Endothelial cell of umbilical vein (primary cell): ENCODE data around the gene HOXB7.

Source experiments
- EZH2 ChIP-seq: IDR thresholded peaks from 2 replicates; pipeline ENCODE4 v1.6.1; 2012; ENCODE audit warnings: borderline replicate concordance, low read depth, mild to moderate bottlenecking, moderate library complexity, low read length, inconsistent platforms; ENCODE audit not compliant: severe bottlenecking
- MYC ChIP-seq: IDR thresholded peaks from one replicate; pipeline ENCODE4 v1.6.1; 2011; ENCODE audit warnings: mild to moderate bottlenecking, low read depth, low read length
- POLR2A ChIP-seq: IDR thresholded peaks from 2 replicates; pipeline ENCODE4 v1.6.1; 2012; ENCODE audit warnings: low read depth, mild to moderate bottlenecking, control low read depth, low read length
- POLR2AphosphoS5 ChIP-seq: IDR thresholded peaks from 2 replicates; pipeline ENCODE4 v1.6.1; 2012; ENCODE audit warnings: low read depth, mild to moderate bottlenecking, control low read depth, low read length, moderate library complexity; ENCODE audit not compliant: insufficient read depth
- TF ChIP-seq, protein P1 (sequence below), 2 donors: IDR thresholded peaks; 1 replicate in 1 of 2; 2 replicates in 1 of 2; pipeline ENCODE4 v1.5.1; 2011; ENCODE audit warnings: low read length in 2 of 2, mild to moderate bottlenecking in 2 of 2, moderate library complexity in 2 of 2, control low read depth in 1 of 2, inconsistent platforms in 1 of 2, low read depth in 1 of 2; ENCODE audit not compliant: insufficient read depth in 1 of 2; ENCODE audit errors: extremely low read depth in 1 of 2
- TF ChIP-seq, protein P2 (sequence below): IDR thresholded peaks from 2 replicates; pipeline ENCODE4 v1.6.1; 2011; ENCODE audit not compliant: insufficient read depth, insufficient read length

DNA sequence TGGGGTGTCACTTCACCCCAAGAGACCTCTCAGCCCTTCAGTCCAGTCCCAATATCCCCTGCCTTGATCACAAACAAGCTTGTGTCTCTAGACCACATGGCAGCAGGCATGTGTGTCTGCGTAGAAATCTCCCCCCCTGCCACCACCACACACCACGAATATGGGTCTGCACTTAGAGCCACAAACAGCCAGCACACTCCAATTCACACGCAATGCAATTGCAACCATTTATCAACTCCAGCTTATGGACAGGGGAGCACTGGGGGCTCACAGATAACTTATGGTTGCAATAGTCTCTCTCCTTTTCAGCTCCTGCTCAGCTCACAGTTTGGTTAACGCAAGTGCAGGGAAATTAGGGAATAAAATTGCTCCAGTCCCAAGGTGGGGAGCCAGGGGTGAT is 12.8 kb upstream of the HOXB7 start:
- TF ChIP-seq, protein P1, sequence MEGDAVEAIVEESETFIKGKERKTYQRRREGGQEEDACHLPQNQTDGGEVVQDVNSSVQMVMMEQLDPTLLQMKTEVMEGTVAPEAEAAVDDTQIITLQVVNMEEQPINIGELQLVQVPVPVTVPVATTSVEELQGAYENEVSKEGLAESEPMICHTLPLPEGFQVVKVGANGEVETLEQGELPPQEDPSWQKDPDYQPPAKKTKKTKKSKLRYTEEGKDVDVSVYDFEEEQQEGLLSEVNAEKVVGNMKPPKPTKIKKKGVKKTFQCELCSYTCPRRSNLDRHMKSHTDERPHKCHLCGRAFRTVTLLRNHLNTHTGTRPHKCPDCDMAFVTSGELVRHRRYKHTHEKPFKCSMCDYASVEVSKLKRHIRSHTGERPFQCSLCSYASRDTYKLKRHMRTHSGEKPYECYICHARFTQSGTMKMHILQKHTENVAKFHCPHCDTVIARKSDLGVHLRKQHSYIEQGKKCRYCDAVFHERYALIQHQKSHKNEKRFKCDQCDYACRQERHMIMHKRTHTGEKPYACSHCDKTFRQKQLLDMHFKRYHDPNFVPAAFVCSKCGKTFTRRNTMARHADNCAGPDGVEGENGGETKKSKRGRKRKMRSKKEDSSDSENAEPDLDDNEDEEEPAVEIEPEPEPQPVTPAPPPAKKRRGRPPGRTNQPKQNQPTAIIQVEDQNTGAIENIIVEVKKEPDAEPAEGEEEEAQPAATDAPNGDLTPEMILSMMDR (IDR thresholded peaks at IDR 0.05; ENCODE audit: extremely low read depth in 1 of 2, insufficient read depth in 1 of 2, low read depth in 1 of 2, low read length in 2 of 2), result no peak
- no peak for TF ChIP-seq POLR2A
- no peak for TF ChIP-seq POLR2AphosphoS5
- TF ChIP-seq EZH2, result peak; percentile 18
- TF ChIP-seq, protein P2, sequence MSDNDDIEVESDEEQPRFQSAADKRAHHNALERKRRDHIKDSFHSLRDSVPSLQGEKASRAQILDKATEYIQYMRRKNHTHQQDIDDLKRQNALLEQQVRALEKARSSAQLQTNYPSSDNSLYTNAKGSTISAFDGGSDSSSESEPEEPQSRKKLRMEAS, result no peak
- TF ChIP-seq MYC, result no peak
